Activated gamma-delta T cell treated with Interleukin-2 at 50 U/mL for 16 hours (primary cell): ENCODE results near the gene ST3GAL4.
"Not testable (repeated sequence)": the region's sequence is repeated elsewhere in the genome, so short reads cannot be mapped to it uniquely, and the experiment has no call there.

ENCODE experiments used
- DNase-seq: peaks from one replicate; pipeline ENCODE4 v3.0.0-alpha.2; 2020

The ST3GAL4 gene, protein sequence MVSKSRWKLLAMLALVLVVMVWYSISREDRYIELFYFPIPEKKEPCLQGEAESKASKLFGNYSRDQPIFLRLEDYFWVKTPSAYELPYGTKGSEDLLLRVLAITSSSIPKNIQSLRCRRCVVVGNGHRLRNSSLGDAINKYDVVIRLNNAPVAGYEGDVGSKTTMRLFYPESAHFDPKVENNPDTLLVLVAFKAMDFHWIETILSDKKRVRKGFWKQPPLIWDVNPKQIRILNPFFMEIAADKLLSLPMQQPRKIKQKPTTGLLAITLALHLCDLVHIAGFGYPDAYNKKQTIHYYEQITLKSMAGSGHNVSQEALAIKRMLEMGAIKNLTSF

DNA sequence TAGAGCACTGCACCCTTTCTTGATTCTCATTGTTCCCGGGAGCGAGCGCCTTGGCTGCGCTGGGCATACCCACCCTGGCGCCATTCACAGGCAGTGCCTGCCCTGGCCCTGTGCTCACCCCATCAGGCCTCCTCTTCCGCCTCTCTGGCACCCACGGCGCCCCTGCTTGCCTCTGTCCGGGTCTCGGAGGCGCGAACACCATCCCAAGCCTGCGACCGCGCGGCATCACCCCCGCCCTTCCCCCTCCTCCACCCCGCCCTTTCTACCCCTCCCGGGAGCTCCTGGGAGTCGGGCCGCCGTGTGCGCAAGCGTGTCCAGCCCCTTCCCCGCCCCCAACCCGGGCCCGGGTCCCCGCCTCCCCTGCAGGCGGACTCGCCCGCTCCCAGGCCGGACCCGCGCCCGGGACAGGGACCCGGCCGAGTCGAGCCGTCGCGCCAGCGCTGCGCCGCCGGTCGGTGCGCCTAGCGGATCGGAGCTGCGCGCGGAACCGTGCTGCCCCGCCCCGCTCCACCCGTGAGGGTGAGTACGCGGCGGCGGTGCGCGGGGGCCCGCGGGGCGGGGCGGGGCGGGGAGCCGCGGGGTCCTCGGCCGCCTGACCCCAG is at the start of gene ST3GAL4:
Gene ST3GAL4 (plus strand): TSS at position 363 of the 602 bp plus-strand sequence. CDS start 50,470 bp downstream, outside the sequence.
- peak; percentile 53 for DNase-seq

DNA sequence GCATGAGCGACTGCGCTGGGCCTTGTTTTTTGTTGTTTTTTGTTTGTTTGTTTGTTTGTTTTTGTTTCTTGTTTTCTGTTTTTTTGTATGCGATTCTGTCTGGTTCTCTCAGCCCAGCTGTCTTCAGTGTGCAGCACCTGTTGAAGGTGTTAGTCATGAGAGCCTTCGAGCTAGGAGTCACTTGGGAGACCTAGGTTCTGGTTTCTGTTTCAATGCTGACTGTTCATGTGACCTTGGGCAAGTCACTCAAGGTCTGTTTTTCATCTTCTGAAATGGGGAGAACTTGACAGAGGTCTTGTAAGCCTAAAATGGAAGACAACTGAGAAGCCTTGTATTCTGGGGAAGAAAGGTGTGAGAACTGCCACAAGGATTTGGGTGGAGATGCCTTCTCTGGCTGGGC is 49.8 kb upstream of the ST3GAL4 start:
- no peak for DNase-seq

DNA sequence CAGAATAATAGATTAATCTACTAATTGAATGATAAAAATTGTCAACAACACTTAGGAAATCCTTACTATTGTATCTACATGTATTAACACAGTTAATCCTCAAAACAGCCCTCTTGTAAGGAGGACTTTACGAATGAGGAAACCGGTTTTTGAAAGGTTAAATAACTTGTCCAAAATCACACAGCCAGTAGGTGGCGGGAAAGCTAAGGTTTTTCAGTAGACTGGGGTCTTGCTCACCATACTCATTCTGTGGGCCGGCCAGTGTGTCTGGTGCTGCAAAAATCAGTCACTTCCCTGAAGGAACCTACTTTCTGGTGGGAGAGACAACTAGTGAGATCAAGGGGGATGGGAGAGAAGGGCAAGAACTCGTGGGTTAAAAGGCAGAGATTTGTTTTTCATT is 47.8 kb upstream of the ST3GAL4 start:
- DNase-seq, result no peak

DNA sequence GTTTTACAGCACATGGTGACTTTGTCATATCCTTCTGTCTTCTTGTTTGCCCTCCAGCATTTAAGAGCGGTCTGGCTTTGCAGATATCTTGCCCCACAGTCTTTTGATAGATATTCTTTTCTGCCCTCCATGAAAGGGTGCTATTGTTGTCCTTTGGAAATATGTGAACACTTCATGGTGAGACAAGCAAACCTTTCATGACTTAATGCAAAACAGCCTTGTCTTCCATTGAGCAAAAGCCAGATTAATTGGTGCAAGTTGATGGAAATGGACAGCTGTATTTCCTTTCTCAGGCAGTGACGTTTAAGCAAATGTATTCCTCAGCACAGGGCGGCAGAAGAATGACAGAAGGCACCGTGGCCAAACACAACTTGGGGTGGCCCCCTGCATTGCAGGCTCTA is 47.2 kb upstream of the ST3GAL4 start:
- DNase-seq, result no peak

DNA sequence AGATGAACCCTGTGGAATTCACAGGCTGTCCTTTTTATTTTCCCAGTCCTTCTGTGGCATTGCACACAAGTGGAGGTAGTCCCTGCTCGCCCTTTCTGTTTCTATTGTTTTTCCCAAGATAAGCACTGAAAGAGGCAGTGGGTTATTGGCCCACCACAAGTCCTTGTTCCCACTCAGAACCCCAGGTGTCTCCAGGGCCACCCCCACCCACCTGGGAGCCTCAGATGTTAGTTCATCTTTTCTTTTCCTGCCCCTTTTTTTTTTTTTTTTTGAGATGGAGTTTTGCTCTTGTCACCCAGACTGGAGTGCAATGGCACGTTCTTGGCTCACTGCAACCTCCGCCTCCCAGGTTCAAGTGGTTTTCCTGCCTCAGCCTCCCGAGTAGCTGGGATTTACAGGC is 46.7 kb upstream of the ST3GAL4 start:
- not testable (repeated sequence) for DNase-seq

DNA sequence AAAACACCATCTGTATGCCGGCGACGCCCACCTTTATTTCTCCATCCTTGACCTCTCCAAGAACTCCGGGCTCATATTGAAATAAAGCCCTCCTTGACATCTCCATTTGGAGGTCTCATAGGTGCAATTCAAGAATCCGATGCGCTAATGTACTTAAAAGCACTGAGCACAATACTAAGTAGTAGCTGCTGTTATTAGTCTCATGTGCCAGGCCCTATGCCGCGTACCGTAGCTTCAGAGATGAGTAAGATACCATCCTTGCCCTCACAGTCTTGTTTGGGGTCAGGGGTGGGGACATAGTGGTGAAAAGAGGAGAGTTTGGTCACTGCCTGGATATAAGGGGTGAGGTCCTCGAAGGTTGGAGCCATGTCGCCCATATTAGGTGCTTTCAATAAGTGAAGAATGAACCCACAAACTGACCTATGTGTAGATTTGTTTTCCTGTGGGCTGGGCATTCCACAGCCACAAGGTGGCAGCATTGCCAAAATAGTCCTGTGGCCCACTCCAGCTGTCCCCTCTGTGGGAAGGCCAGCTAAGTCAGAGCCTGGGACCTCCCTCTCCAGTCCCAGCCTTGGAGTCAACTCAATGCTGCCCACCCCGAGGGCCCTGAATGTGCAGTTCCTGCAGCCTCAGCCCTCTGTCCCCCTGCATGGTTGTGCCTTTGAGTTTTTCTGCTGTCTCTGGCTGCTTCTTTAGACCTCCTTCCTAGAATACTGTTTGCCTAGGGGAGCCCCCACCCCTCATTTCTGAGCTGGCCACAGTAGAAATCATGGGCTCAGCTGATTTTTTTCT is 45.1 kb upstream of the ST3GAL4 start:
- peak; percentile 52 for DNase-seq

DNA sequence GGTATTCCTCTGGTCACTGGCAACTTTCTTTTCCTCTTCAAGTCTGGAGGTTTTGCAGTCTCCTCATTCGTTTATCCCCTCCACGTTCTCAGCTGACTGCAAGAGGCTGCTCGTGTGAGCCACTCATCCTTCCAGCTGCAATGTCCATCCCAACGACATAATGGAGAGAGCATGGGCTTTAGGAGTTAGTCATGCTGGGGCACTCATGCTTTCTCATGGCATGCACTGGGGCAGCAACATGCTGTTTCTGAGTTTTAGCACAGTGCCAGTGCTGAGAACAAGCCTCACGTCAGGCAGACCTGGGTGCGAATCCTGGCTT is 44.5 kb upstream of the ST3GAL4 start:
- DNase-seq, result no peak

DNA sequence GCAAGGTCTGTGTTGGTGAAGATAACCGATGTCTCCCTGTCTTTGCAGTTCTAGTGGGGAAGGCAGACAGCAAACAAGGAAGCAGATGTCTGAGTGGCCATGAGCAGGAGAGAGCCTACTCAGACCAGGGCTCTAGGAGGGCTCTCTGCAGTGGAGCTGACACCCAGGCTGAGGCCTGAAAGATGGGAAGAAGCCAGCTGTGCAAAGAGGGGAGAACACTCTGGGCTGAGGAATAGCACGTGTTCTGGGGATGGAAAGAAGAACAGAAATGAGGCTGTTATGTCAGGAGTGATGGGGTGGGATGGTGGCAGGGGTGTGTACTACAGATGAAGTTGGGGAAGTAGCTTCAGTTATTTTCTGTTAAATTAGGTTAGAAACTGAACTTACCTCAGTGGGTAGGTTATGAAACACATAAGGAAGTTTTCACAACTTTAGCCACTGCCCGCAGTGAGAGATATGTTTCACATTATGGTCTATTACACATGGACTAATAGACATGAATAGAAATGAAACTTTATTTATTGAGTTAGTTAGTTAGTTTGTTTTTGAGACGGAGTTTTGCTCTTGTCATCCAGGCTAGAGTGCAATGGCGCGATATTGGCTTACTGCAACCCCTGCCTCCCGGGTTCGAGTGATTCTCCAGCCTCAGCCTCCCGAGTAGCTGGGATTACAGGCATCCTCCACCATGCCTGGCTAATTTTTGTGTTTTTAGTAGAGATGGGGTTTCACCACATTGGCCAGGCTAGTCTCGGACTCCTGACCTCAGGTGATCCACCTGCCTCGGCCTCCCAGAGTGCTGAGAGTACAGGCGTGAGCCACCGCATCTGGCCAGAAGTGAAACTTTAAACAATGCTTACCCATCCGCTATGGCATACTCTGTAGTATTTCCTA is 43.8 kb upstream of the ST3GAL4 start:
- no peak for DNase-seq

DNA sequence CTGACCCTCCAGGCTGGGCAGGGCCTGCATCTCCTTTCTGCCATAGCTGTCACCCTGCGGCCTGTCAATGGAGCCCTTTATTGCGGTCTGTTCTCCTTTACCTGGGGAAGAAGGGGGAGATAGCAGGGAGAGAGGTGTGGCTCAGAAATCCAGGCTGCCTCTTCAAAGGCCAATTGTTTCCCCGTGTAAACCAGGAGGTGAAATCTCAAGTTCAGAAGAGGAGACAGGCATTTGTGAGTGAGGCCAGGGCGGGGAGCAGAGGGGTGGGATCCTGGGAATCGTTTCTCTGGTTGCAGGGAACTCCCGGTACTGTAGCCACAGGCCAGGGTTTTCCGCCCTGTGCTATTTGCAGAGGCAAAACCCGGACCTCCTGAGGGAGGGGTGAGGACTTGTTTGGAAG is 42.5 kb upstream of the ST3GAL4 start:
- no peak for DNase-seq

DNA sequence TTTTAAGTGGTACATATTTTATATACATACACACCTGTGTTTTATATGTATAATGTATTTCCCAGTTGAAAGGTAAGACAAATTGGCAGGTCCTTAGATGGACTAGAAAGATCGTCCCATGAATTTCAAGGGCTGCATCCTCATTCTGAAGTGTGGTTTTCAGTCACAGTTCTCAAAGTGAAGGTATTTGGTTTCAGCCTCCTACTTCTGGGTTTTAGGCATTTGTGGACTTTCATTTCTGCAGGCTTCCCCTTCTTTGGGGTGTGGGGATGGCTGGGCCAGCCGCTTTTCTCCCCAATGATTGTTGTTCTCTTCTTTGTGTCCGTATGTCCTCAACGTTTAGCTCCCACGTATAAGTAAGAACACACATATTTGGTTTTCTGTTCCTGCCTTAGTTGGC is 41.7 kb upstream of the ST3GAL4 start:
- no peak for DNase-seq

DNA sequence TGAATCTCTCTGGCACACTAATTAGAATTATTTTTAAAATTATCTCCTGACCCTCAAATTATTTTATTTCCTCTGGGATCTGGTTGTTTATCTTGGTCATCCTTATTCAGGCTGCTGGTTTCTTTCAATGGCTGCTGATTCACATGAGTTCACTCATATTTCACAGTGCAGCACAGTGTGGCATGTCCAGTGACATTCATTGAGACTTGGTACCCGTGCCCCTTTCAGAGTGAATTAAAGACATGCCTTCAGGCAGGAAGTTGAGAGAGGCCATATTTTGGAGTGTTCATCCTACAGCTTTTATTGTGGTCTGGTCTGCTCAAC is 38.1 kb upstream of the ST3GAL4 start:
- DNase-seq, result no peak

DNA sequence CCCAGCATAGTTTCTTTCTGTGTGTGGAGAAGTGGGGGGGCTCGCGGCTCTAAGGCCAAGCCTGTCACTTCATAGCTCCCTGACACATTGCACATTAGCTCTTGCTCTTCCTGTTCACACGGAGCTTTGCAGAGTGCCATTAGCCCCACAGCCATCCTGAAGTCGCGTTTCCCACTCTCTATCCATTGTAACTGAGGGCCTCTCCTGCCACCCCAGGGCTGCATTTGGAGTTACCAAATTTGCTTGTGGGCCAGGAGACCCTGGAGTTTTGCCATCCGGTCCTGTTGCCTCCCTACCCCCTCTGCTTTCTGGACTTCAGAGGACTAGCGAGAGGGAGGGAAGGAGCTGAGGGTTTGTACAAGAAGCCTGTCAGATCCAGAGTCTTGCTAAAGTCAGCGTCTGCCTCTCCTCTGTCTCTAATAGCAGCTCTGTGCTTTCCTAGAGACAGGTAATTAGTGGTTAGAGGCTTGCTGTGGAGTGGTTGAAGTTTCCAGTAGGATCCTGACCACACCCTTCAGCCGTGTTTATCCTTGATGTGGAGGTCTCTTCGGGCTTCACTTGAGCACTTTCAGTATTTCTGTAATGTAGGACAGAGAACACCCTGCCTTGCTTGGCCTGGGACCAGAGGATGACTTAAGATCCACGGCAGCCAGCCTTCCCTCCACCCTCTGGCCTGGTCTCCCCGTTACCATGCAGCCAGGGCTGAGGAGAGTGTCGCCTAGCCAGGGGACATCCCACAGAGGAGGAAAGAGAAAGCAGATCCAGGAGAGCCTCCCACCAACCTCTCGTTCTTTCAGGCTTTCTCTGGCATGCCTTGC is 37.5 kb upstream of the ST3GAL4 start:
- DNase-seq, result no peak

DNA sequence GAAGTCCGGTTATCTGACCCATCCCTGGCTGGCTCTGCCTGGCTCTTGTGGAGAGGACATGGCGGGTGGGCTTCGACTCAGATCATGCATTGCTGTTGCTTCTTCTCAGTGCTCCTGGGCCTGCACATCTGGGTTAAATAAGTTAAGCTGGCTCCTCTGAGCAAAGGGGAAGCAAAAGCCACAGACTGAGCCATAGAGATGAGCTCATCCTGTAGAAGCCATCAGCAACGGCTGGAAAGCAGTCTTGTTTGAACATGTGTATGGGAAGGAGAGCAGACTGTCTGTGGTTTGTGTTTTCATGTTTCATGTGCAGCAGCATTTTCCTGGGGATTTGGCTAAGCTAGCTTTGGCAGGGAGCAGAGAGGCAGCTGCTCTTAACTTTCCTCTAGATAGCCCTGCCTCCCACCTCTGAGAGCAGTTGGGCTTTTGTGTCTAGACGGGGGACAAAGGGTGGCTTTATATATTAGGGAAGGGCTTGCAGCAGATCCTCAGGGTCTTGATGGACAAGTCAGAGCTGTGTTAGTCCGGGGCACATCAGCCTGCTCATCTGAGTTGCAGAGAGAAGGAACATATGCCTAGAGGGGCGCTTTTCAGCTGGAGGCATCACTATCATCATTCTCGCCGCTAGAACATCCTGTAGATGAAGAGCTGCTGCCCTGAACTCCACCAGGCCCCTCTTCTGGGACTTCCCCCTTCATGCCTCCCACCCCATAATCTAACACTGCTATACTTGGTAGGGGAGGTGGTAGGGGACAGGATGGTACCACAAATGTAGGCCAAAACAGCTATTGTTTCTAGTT is 36.7 kb upstream of the ST3GAL4 start:
- no peak for DNase-seq

DNA sequence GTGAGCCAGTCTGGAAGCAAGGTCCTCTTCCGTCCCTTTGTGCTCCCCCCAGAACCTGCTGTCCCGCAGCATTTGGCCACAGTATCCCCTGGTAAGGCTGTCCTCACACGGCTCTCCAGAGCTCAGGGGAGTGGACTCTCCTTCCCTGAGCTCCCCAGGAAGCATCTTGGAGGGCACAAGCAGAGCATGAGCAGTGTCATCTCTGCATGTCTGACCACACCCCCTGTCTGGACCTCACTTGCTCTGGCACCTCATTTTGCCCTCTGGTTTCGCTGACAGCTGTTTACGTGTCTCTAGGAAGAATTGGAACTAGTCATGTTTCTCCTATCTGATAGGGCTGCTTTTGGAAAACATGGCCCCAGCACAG is 36.1 kb upstream of the ST3GAL4 start:
- no peak for DNase-seq

DNA sequence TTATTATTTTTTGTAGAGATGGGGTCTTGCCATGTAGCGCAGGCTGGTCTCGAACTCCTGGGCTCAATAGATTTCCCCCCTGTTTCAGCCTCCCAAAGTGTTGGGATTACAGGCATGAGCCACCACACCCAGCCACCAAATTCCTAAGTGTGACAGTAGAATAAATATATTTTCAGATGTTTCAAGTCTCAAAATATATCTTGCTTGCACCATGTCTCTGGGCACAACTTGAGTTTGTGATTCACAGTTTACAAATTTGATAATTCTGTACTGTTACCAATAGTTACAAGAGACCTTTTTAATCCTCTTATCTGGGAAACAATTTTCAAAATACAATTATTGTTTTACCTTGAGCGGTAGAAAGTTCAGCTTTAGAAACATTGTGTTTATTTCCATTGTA is 32.5 kb upstream of the ST3GAL4 start:
- no peak for DNase-seq

DNA sequence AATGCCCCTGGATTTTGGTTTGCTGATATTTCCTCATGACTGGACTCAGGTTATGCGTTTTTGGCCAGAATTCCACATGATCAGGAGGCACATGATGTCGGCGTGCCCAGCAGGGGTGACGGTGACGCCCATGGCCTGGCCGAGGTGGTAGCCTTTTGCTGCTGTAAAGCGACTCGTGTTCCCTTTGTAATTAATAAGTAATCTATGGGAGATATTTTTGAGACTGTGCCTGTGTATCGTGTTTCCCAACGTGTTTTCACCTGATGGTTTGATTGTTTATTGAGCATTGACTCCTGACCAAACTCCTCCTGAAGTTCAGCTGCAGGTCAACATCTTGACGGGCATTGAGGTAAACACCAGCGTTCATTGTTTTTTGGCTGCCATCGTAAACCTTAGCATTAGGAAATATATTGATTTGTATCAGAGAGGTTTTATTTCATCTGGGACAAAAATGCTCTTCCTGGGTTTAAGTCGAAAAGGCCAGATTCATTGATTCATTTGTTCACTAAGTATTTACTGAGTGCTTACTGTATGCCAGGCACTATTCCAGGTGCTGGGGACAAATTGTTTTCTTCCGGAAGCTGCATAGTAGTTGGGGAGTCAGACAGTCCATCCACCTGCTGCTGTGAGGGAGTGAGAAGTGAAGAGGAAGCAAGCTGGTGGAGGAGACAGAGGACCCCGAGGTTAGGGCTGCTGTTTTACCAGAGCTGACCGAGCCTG is 28.0 kb upstream of the ST3GAL4 start:
- DNase-seq, result no peak

DNA sequence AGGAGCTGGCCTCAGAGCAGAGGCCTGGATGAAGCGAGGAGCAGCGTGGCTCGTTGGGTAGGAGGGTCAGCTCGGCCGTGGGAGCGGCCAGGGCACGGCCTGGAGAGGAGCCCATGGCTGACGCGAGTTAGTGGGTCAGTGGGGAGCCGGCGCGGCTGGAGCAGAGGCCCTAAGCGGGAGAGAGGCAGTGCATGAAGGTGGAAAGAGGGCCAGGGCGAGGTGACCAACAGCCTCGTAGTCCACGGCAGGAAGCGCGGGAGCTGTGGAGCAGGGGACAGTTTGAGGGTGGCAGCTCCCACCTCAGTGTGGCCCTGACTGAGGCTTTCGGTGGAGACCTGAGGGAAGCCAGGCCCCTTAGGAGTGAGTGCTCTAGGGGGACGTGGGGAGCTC is 27.5 kb upstream of the ST3GAL4 start:
- no peak for DNase-seq

DNA sequence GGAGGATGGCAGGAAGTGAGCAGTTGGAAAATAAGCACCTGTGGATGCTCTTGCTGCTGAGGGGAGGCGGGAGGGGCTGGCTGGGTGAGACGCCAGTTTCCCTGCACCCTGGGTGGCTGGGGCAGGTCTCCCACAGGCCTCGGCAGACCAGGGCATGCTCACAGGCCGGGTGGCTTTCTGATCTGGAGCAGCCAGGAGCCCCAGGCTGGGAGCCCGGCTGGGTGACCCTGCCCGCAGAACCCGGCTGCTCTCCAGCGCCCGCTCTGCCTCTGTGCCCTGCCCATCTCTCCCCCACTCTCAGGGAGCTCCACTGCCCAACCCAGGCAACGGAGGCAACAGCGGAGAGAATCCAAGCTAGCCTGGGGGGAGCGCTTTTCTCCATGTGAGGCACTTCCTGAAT is 27.0 kb upstream of the ST3GAL4 start:
- DNase-seq, result no peak

DNA sequence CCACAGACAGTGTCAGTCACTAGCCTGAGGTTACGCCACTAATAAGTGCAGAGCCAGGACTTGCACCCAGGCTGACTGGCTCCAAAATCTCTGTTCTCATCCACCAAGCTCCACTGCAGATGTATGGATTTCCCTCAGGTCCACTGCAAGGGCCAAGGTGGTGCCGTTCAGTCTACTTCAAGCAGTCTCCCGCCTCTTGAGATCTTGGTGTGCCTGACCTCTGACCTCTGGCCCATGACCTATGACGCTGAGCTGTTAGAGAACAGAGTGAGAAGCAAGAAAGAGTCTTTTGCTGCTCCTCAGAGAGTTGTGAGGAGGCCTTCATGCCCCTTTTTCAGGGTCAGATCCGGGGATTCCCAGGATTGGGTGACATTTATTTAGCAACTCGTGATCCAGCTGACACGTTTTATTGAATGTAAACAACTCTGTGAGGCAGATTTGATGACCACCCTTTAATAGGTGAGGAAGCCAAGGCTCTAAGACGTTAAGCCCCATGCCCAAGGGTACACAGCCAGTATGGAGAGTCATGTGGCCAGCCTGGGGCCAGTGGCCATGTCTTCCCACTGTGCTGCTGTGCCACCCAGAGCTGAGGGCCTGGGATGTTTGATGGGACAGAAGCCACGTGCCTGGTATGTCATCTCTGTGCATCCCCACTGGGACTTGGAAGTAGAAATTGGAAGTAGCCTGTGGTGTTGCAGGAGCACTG is 26.4 kb upstream of the ST3GAL4 start:
- no peak for DNase-seq

DNA sequence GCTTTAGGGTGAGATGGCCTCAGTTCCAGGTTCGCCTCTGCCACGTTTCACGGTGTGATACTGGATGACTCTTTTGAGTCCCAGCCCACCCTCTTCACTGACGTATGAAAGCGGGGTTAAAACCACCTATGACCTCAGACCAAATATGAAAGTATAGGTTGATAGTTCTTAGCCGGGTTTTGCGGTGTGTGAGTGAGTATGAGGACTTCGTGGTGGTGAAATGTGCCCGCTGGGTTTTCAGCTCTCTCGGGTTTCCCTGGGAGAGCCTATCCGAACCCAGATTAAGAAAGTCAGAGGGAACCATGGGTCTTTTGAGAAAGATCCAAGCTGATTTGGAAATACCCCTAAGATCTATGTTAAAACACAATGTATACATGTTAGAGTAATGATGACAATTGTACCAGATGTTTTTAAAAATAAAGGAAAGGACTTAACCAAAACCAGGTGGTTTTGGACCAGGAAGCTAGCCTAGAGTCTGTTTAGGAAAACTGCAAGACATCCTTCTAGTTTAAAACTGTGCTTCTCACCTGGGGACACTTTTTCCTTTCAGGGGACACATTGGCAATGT is 25.8 kb upstream of the ST3GAL4 start:
- DNase-seq, result peak; percentile 37
